HG03354 (cell line): ENCODE data around the gene IMPDH1.

ENCODE experiments used
- ATAC-seq: cut with Tn5 transposase; IDR thresholded peaks from one replicate; pipeline ENCODE4 v1.9.1; 2021; ENCODE audit warnings: mild to moderate bottlenecking; ENCODE audit not compliant: unreplicated experiment, poor library complexity, severe bottlenecking

IMPDH1 gene

GRCh38 chr7:128392446-128393327, 17.1 kb downstream of the IMPDH1 start:
- ATAC-seq, result no peak

- ATAC-seq, result no peak
Measured at GRCh38 chr7:128391805-128392204, 18.0 kb downstream of the IMPDH1 start.

- no peak for ATAC-seq
Measured at GRCh38 chr7:128390871-128391565, 18.8 kb downstream of the IMPDH1 start.

- no peak for ATAC-seq
Measured at GRCh38 chr7:128389618-128390329, 20.0 kb downstream of the IMPDH1 start.

GRCh38 chr7:128389085-128389617, 20.6 kb downstream of the IMPDH1 start:
- ATAC-seq, result no peak

GRCh38 chr7:128388145-128388485, 21.7 kb downstream of the IMPDH1 start:
- no peak for ATAC-seq

GRCh38 chr7:128387216-128388144, 22.3 kb downstream of the IMPDH1 start:
- ATAC-seq, result peak; percentile 83

GRCh38 chr7:128385988-128386925, 23.5 kb downstream of the IMPDH1 start:
- ATAC-seq, result no peak

GRCh38 chr7:128384726-128385125, 25.1 kb downstream of the IMPDH1 start:
- no peak for ATAC-seq

GRCh38 chr7:128383776-128384175, 26.0 kb downstream of the IMPDH1 start:
- no peak for ATAC-seq

- ATAC-seq, result no peak
Measured at GRCh38 chr7:128381161-128381821, 28.5 kb downstream of the IMPDH1 start.

GRCh38 chr7:128380483-128381106, 29.2 kb downstream of the IMPDH1 start:
- no peak for ATAC-seq

- ATAC-seq, result no peak
Measured at GRCh38 chr7:128379900-128380479, 29.8 kb downstream of the IMPDH1 start.

- ATAC-seq, result no peak
Measured at GRCh38 chr7:128378637-128379036, 31.1 kb downstream of the IMPDH1 start.

GRCh38 chr7:128376077-128376476, 33.7 kb downstream of the IMPDH1 start:
- ATAC-seq, result no peak

GRCh38 chr7:128374041-128374440, 35.7 kb downstream of the IMPDH1 start:
- ATAC-seq, result no peak

- ATAC-seq, result no peak
Measured at GRCh38 chr7:128373606-128374005, 36.2 kb downstream of the IMPDH1 start.
